Activated gamma-delta T cell treated with Interleukin-2 at 50 U/mL for 16 hours (primary cell): ENCODE data around the gene PDXDC1.
"Not testable (repeated sequence)": the region's sequence is repeated elsewhere in the genome, so short reads cannot be mapped to it uniquely, and the experiment has no call there.

Experiments
- DNase-seq: peaks from one replicate; pipeline ENCODE4 v3.0.0-alpha.2; 2020

PDXDC1 gene

GRCh38 chr16:15021429-15021828, 46.6 kb downstream of the PDXDC1 start:
- DNase-seq, result not testable (repeated sequence)

GRCh38 chr16:15022194-15022593, 47.4 kb downstream of the PDXDC1 start:
- DNase-seq, result peak; percentile 72

GRCh38 chr16:15023381-15024077, 48.7 kb downstream of the PDXDC1 start:
- DNase-seq, result not testable (repeated sequence)

- not testable (repeated sequence) for DNase-seq
These were observed 50.0 kb downstream of the PDXDC1 start for GRCh38 chr16:15024858-15025199.

GRCh38 chr16:15025234-15025951, 50.6 kb downstream of the PDXDC1 start:
- DNase-seq, result not testable (repeated sequence)

GRCh38 chr16:15027051-15027450, 52.2 kb downstream of the PDXDC1 start:
- not testable (repeated sequence) for DNase-seq

- not testable (repeated sequence) for DNase-seq
These were observed 52.9 kb downstream of the PDXDC1 start for GRCh38 chr16:15027503-15028344.

- DNase-seq, result not testable (repeated sequence)
These were observed 53.5 kb downstream of the PDXDC1 start for GRCh38 chr16:15028345-15028715.

GRCh38 chr16:15028801-15029698, 54.2 kb downstream of the PDXDC1 start:
- DNase-seq, result not testable (repeated sequence)

GRCh38 chr16:15029749-15030148, 54.9 kb downstream of the PDXDC1 start:
- not testable (repeated sequence) for DNase-seq

GRCh38 chr16:15031179-15031578, 56.4 kb downstream of the PDXDC1 start:
- DNase-seq, result no peak

- DNase-seq, result no peak
These were observed 56.8 kb downstream of the PDXDC1 start for GRCh38 chr16:15031586-15031985.

- DNase-seq, result no peak
These were observed 57.9 kb downstream of the PDXDC1 start for GRCh38 chr16:15032547-15033308.

- DNase-seq, result no peak
These were observed 58.5 kb downstream of the PDXDC1 start for GRCh38 chr16:15033309-15033707.

GRCh38 chr16:15034266-15035162, 59.7 kb downstream of the PDXDC1 start:
- DNase-seq, result no peak

GRCh38 chr16:15035163-15035729, 60.4 kb downstream of the PDXDC1 start:
- DNase-seq, result no peak

- no peak for DNase-seq
These were observed 62.2 kb downstream of the PDXDC1 start for GRCh38 chr16:15037003-15037402.

GRCh38 chr16:15037745-15038144, 62.9 kb downstream of the PDXDC1 start:
- no peak for DNase-seq

- DNase-seq, result no peak
These were observed 63.9 kb downstream of the PDXDC1 start for GRCh38 chr16:15038689-15039088.
